ENCODE data around the gene OBSL1.

DNA sequence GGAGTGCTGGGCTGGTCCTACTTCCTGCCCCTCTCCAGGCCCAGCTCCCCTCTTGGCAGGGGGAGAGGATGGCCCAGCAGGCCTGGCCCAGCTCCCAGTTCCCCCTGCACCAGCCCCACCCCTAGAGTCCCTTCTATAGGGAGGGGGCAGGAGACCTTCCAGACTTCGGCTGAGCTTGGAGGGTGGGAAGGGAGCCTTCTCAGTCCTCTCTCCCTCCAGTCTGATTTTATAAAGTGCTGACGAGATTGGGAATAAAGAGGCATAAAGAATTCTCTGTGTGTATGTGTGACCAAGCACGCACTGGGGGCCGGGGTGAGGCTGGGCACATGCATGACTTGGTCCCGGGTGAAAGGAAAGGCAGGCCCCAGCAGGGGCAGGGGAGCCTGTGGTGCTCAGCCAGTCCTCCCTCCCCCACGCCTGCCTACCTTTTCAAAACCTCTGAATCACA lies 32.8 kb downstream of the OBSL1 start:
- TF ChIP-seq, protein P1, sequence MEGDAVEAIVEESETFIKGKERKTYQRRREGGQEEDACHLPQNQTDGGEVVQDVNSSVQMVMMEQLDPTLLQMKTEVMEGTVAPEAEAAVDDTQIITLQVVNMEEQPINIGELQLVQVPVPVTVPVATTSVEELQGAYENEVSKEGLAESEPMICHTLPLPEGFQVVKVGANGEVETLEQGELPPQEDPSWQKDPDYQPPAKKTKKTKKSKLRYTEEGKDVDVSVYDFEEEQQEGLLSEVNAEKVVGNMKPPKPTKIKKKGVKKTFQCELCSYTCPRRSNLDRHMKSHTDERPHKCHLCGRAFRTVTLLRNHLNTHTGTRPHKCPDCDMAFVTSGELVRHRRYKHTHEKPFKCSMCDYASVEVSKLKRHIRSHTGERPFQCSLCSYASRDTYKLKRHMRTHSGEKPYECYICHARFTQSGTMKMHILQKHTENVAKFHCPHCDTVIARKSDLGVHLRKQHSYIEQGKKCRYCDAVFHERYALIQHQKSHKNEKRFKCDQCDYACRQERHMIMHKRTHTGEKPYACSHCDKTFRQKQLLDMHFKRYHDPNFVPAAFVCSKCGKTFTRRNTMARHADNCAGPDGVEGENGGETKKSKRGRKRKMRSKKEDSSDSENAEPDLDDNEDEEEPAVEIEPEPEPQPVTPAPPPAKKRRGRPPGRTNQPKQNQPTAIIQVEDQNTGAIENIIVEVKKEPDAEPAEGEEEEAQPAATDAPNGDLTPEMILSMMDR (IDR thresholded peaks at IDR 0.05), result no peak
- no peak for TF ChIP-seq ZFX (IDR thresholded peaks at IDR 0.05; ENCODE audit: borderline replicate concordance)
